Naive thymus-derived CD4-positive, alpha-beta T cell (primary cell): Measurements from ENCODE around the gene ALOX15. TPM values are rescaled to one million over a fixed set of nuclear protein-coding genes. Genes with fewer than 3 reads are reported as not detected.
"Not testable (repeated sequence)": the region's sequence is repeated elsewhere in the genome, so short reads cannot be mapped to it uniquely, and the experiment has no call there.

ENCODE experiments used
- ATAC-seq: fragments of 150-1000 bp; cut with Tn5 transposase; 2 replicates; pipeline ENCODE4 v1.10.0; 2021; ENCODE audit warnings: mild to moderate bottlenecking, moderate library complexity
- CTCF ChIA-PET: fragments of 350-600 bp; sonication (Branson Sonifier 250); formaldehyde crosslinking; loops from one replicate; lab custom pipeline; 2021; ENCODE audit warnings: antibody characterized with exemption; lab: Charles Lee
- POLR2A ChIA-PET: fragments of 350-600 bp; sonication (Branson Sonifier 250); formaldehyde crosslinking; loops from one replicate; lab custom pipeline; 2021; ENCODE audit warnings: antibody characterized with exemption, inconsistent platforms; lab: Charles Lee
- DNase-seq, 9 donors: peaks; one replicate each; pipeline versions ENCODE4 v3.0.0 to v3.0.0-alpha.2; 2020 to 2022; ENCODE audit warnings: mixed read lengths in 1 of 9
- H3K27ac ChIP-seq: one replicate; pipeline ENCODE4 v1.7.0; 2013; ENCODE audit warnings: mild to moderate bottlenecking, low read depth, low read length, moderate library complexity
- H3K27me3 ChIP-seq, 2 donors: one replicate each; pipeline ENCODE4 v1.7.0; 2013; ENCODE audit warnings: low read length in 2 of 2, mild to moderate bottlenecking in 2 of 2, moderate library complexity in 2 of 2; ENCODE audit not compliant: control insufficient read depth in 2 of 2, insufficient read depth in 2 of 2
- H3K36me3 ChIP-seq, 3 experiments: 1 replicate in 2 of 3; 2 replicates in 1 of 3; pipeline ENCODE4 v1.7.0; 2013; ENCODE audit warnings: low read length in 3 of 3, mild to moderate bottlenecking in 3 of 3, moderate library complexity in 1 of 3; ENCODE audit not compliant: insufficient read depth in 3 of 3, control insufficient read depth in 2 of 3
- H3K4me1 ChIP-seq, 2 donors: one replicate each; pipeline ENCODE4 v1.7.0; 2013; ENCODE audit warnings: low read length in 2 of 2, mild to moderate bottlenecking in 2 of 2, moderate library complexity in 1 of 2; ENCODE audit not compliant: control insufficient read depth in 2 of 2, insufficient read depth in 2 of 2
- H3K4me3 ChIP-seq: 2 replicates; pipeline ENCODE4 v1.7.0; 2013; ENCODE audit warnings: mild to moderate bottlenecking, low read length
- H3K9me3 ChIP-seq, 3 experiments: 1 replicate in 2 of 3; 2 replicates in 1 of 3; pipeline ENCODE4 v1.7.0; 2013; ENCODE audit warnings: low read length in 3 of 3; ENCODE audit not compliant: control insufficient read depth in 2 of 3
- H3K27ac Mint-ChIP-seq, 9 donors: one replicate each; pipeline ENCODE4 v1.8.0; 2020 to 2022; ENCODE audit warnings: mixed read lengths in 9 of 9, mild to moderate bottlenecking in 8 of 9, moderate library complexity in 5 of 9, inconsistent platforms in 2 of 9
- H3K27me3 Mint-ChIP-seq, 5 donors: one replicate each; pipeline ENCODE4 v1.8.0; 2021 to 2022; ENCODE audit warnings: mixed read lengths in 5 of 5, mild to moderate bottlenecking in 1 of 5
- H3K36me3 Mint-ChIP-seq, 5 donors: one replicate each; pipeline ENCODE4 v1.8.0; 2020 to 2022; ENCODE audit warnings: mixed read lengths in 5 of 5, mild to moderate bottlenecking in 3 of 5, inconsistent platforms in 1 of 5
- H3K4me1 Mint-ChIP-seq, 7 donors: one replicate each; pipeline ENCODE4 v1.8.0; 2020 to 2022; ENCODE audit warnings: mixed read lengths in 7 of 7, mild to moderate bottlenecking in 3 of 7, inconsistent platforms in 1 of 7
- H3K4me3 Mint-ChIP-seq, 10 donors: one replicate each; pipeline ENCODE4 v1.8.0; 2020 to 2022; ENCODE audit warnings: mild to moderate bottlenecking in 10 of 10, mixed read lengths in 10 of 10, moderate library complexity in 6 of 10, inconsistent platforms in 2 of 10
- H3K9me3 Mint-ChIP-seq, 11 donors: one replicate each; pipeline ENCODE4 v1.8.0; 2020 to 2022; ENCODE audit warnings: mixed read lengths in 11 of 11, mild to moderate bottlenecking in 4 of 11, inconsistent platforms in 1 of 11, moderate library complexity in 1 of 11
- intact Hi-C, 2 donors: fragments of 100-400 bp; cut with micrococcal nuclease; formaldehyde crosslinking; loops; one replicate each; pipeline ENCODE4 v1.15.1; 2023
- polyA plus RNA-seq, 2 donors: library from polyadenylated mRNA; unstranded; fragments of 300-500 nt; fragmentation: Illumina TruSeq; gene quantifications; one replicate each; pipeline ENCODE4 v1.2.3, GENCODE V29; 2021
- total RNA-seq, 6 experiments: library from RNA in 5 of 6; stranded (reverse) in 5 of 6; gene quantifications; 1 replicate in 5 of 6; 2 replicates in 1 of 6; pipeline ENCODE4 v1.2.3 and lab custom pipeline; 2021 to 2026

The ALOX15 gene
- total and polyA plus RNA-seq, 7 experiments from 2014 or later: 0.44 to 0.60 (median 0.50) TPM; not detected in 4

DNA sequence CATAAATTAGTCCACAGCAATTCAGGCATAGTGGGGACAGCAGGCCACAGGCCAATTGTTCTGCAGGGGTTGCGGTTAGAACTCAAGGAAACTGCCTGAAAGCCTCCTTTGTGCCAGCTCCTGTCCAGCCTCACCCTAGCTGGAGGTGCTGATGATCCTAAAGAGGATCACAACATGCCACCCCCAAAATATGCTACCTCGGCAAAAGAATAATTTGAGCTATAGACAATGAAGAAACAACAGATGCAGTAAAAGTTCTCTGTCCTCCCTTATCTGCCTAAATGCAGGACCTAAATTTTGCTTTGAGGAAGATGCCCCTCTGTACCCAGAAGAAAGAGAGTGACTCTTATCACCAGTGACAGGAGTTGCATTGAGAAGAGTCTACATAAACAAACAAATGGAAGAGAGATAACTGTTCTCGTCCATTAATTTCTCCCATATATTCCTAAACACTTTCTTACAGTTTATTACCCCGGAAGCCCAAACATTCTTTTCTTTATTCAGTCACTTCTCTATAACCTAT, 14.7 kb downstream of the ALOX15 start:
- H3K9me3 Mint-ChIP-seq: peaks cover 0 to 3% (median 0%) of the 10 kb centered on the region in 11 donors
- H3K4me3 Mint-ChIP-seq: no peak overlapping the region
- no peak overlapping the region for H3K27ac Mint-ChIP-seq
- peaks cover 0 to 39% (median 9%) of the 10 kb centered on the region in 5 donors for H3K27me3 Mint-ChIP-seq
- intact Hi-C loops: loop anchor here (1.0 to 10.0 kb wide), 7 partner anchors 60 to 414 kb away; partner anchors contain the start of gene SPNS2 (in 1 of the 2)
- POLR2A ChIA-PET: no interaction called here
- peaks cover 0 to 4% (median 0%) of the 10 kb centered on the region in 5 donors for H3K36me3 Mint-ChIP-seq
- H3K4me1 Mint-ChIP-seq: peaks cover 0 to 4% (median 0%) of the 10 kb centered on the region in 7 donors
- H3K4me3 ChIP-seq: no peak overlapping the region
- no peak for ATAC-seq
- H3K27ac ChIP-seq: no peak overlapping the region
- no peaks in the 10 kb centered on the region for H3K27me3 ChIP-seq
- DNase-seq: no peak
- no peaks in the 10 kb centered on the region for H3K9me3 ChIP-seq
- H3K4me1 ChIP-seq: no peaks in the 10 kb centered on the region
- CTCF ChIA-PET: interaction anchor here (0.7 to 0.9 kb wide), 2 partner anchors 130 to 206 kb away, joined by 4 read pairs; no protein-coding TSS in a partner anchor
- H3K36me3 ChIP-seq: no peaks in the 10 kb centered on the region

GRCh38 chr17:4625181-4625617, 16.3 kb downstream of the ALOX15 start:
- Histone ChIP-seq H3K9me3 (no peaks in the 10 kb centered on the region), H3K4me3 (no peak overlapping the region), H3K27ac (no peak overlapping the region), H3K36me3 (no peaks in the 10 kb centered on the region), H3K27me3 (no peaks in the 10 kb centered on the region), H3K4me1 (no peaks in the 10 kb centered on the region)
- no peak for ATAC-seq
- DNase-seq: no peak
- Mint-ChIP-seq H3K27ac (no peak overlapping the region), H3K4me1 (peaks cover 0 to 4% (median 0%) of the 10 kb centered on the region in 7 donors), H3K9me3 (peaks cover 0 to 4% (median 0%) of the 10 kb centered on the region in 11 donors), H3K27me3 (peaks cover 0 to 34% (median 5%) of the 10 kb centered on the region in 5 donors), H3K36me3 (peaks cover 0 to 4% (median 0%) of the 10 kb centered on the region in 5 donors), H3K4me3 (no peak overlapping the region)
- POLR2A ChIA-PET: interaction anchor here (0.8 kb wide), 1 partner anchor 201 kb away, joined by 3 read pairs; no protein-coding TSS in a partner anchor
- intact Hi-C loops: loop anchor here (5.0 to 10.0 kb wide), 3 partner anchors 130 to 413 kb away; partner anchors contain the start of gene SPNS2 (in 1 of the 2)
- CTCF ChIA-PET: interaction anchor here (0.9 to 2.0 kb wide), 6 partner anchors 9 to 206 kb away, joined by 3 to 11 read pairs (median 4); no protein-coding TSS in a partner anchor

- H3K36me3 Mint-ChIP-seq, H3K9me3 Mint-ChIP-seq, H3K9me3 ChIP-seq, POLR2A ChIA-PET, H3K36me3 ChIP-seq, H3K27ac Mint-ChIP-seq, H3K4me1 ChIP-seq, H3K4me3 Mint-ChIP-seq, DNase-seq, ATAC-seq, H3K27ac ChIP-seq, H3K27me3 ChIP-seq, H3K4me3 ChIP-seq, H3K4me1 Mint-ChIP-seq: not testable (repeated sequence)
- CTCF ChIA-PET: interaction anchor here (1.0 to 2.0 kb wide), 4 partner anchors 22 to 205 kb away, joined by 4 to 11 read pairs (median 4); no protein-coding TSS in a partner anchor
- intact Hi-C loops: loop anchor here in 1 of 2 donors (10.0 kb wide), 1 partner anchor 130 kb away; the partner anchor contains the start of gene SPNS2
- peaks cover 0 to 34% (median 5%) of the 10 kb centered on the region in 5 donors for H3K27me3 Mint-ChIP-seq
Observed at GRCh38 chr17:4624451-4624911, 17.0 kb downstream of the ALOX15 start.

GRCh38 chr17:4623249-4623648, 18.2 kb downstream of the ALOX15 start:
- Histone ChIP-seq H3K4me3 (no peak overlapping the region), H3K27ac (no peak overlapping the region), H3K27me3 (no peaks in the 10 kb centered on the region), H3K9me3 (no peaks in the 10 kb centered on the region), H3K4me1 (no peaks in the 10 kb centered on the region), H3K36me3 (no peaks in the 10 kb centered on the region)
- Mint-ChIP-seq H3K36me3 (peaks cover 0 to 4% (median 0%) of the 10 kb centered on the region in 5 donors), H3K9me3 (peaks cover 0 to 4% (median 0%) of the 10 kb centered on the region in 11 donors), H3K4me3 (no peak overlapping the region), H3K27ac (no peak overlapping the region), H3K27me3 (peaks cover 0 to 34% (median 5%) of the 10 kb centered on the region in 5 donors), H3K4me1 (peaks cover 0 to 4% (median 0%) of the 10 kb centered on the region in 7 donors)
- CTCF ChIA-PET: no interaction called here
- no peak for ATAC-seq
- POLR2A ChIA-PET: interaction anchor here (0.7 kb wide), 1 partner anchor 422 kb away, joined by 3 read pairs; no protein-coding TSS in a partner anchor
- intact Hi-C loops: loop anchor here in 1 of 2 donors (10.0 kb wide), 1 partner anchor 128 kb away; the partner anchor contains the start of gene SPNS2
- DNase-seq: no peak

- intact Hi-C loops: loop anchor here in 1 of 2 donors (10.0 kb wide), 1 partner anchor 128 kb away; the partner anchor contains the start of gene SPNS2
Observed at GRCh38 chr17:4622375-4622774, 19.1 kb downstream of the ALOX15 start.

DNA sequence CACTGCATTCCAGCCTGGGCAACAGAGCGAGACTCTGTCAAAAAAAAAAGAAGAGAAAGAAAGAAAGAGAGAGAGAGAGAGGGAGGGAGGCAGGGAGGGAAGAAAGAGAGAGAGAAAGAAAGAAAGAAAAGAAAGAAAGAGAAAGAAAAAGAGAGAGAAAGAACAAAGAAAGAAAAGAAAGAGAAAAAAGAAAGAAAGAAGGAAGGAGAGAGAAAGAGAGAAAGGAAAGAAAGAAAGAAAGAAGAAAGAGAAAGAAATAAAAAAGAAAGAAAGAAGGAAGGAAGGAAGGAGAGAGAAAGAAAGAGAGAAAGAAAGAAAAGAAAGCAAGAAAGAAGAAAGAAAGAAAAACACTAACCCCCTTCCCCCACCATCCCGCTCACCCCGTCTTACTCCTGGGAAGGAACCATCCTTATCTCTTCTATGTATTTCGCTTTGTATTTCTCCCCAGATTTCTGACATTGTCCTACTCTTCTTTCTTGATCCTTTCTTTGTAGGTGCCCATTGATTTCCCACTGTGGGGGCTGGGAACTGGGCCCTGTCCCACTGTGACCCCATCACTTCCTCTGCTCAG, 20.9 kb downstream of the ALOX15 start:
- intact Hi-C loops: loop anchor here in 1 of 2 donors (10.0 kb wide), 1 partner anchor 126 kb away; the partner anchor contains the start of gene SPNS2
- H3K4me3 Mint-ChIP-seq: no peak overlapping the region
- POLR2A ChIA-PET: no interaction called here
- H3K27me3 Mint-ChIP-seq: peaks cover 0 to 17% (median 2%) of the 10 kb centered on the region in 5 donors
- Histone ChIP-seq H3K4me1 (no peaks in the 10 kb centered on the region), H3K4me3 (no peak overlapping the region), H3K27ac (no peak overlapping the region), H3K9me3 (no peaks in the 10 kb centered on the region), H3K36me3 (no peaks in the 10 kb centered on the region), H3K27me3 (peaks cover 0 to 4% of the 10 kb centered on the region in 2 donors)
- ATAC-seq (no peak), DNase-seq (no peak)
- H3K36me3 Mint-ChIP-seq: peaks cover 0 to 4% (median 0%) of the 10 kb centered on the region in 5 donors
- peaks cover 0 to 4% (median 0%) of the 10 kb centered on the region in 11 donors for H3K9me3 Mint-ChIP-seq
- no peaks in the 10 kb centered on the region for H3K4me1 Mint-ChIP-seq
- CTCF ChIA-PET: no interaction called here
- no peak overlapping the region for H3K27ac Mint-ChIP-seq

More at GRCh38 chr17:4622375-4622774, 19.1 kb downstream of the ALOX15 start:
- Mint-ChIP-seq H3K9me3 (peaks cover 0 to 4% (median 0%) of the 10 kb centered on the region in 11 donors), H3K27me3 (peaks cover 0 to 33% (median 6%) of the 10 kb centered on the region in 5 donors), H3K4me1 (peaks cover 0 to 4% (median 0%) of the 10 kb centered on the region in 7 donors), H3K27ac (no peak overlapping the region), H3K4me3 (no peak overlapping the region), H3K36me3 (peaks cover 0 to 4% (median 0%) of the 10 kb centered on the region in 5 donors)
- Histone ChIP-seq H3K27me3 (peaks cover 0 to under 1% of the 10 kb centered on the region in 2 donors), H3K4me1 (no peaks in the 10 kb centered on the region), H3K27ac (no peak overlapping the region), H3K9me3 (no peaks in the 10 kb centered on the region), H3K36me3 (no peaks in the 10 kb centered on the region), H3K4me3 (no peak overlapping the region)
- CTCF ChIA-PET: no interaction called here
- POLR2A ChIA-PET: no interaction called here
- DNase-seq: no peak
- no peak for ATAC-seq
